Left ventricle myocardium inferior (tissue), 1 donor: ENCODE measurements around the gene MROH2B. TPM values are rescaled to one million over a fixed set of nuclear protein-coding genes. Genes with fewer than 3 reads are reported as not detected.

Experiments used
- DNase-seq: peaks from one replicate; pipeline ENCODE4 v3.0.0-alpha.2; 2020
- H3K27ac ChIP-seq: fragments of 200-600 bp; replicated peaks from 2 replicates; pipeline ENCODE4 v1.8.0; 2021
- H3K27me3 ChIP-seq: fragments of 200-600 bp; 2 replicates; pipeline ENCODE4 v1.8.0; 2021; ENCODE audit warnings: low read depth
- H3K36me3 ChIP-seq: fragments of 200-600 bp; 2 replicates; pipeline ENCODE4 v1.8.0; 2021
- H3K4me1 ChIP-seq: fragments of 200-600 bp; 2 replicates; pipeline ENCODE4 v1.8.0; 2021
- H3K4me3 ChIP-seq: fragments of 200-600 bp; 2 replicates; pipeline ENCODE4 v1.8.0; 2021; ENCODE audit warnings: mild to moderate bottlenecking, moderate library complexity
- H3K9me3 ChIP-seq: fragments of 200-600 bp; replicated peaks from 2 replicates; pipeline ENCODE4 v1.8.0; 2021
- intact Hi-C: fragments of 100-400 bp; cut with micrococcal nuclease; formaldehyde crosslinking; loops from one replicate; pipeline ENCODE4 v1.11.0; 2022
- long read RNA-seq: library from polyadenylated mRNA; unstranded; transcript quantifications from one replicate; pipeline ENCODE4 v2.0.0, GENCODE V29; 2021
- total RNA-seq: library from RNA; stranded (reverse); fragmentation: NEBNext Ultra II Directional; extraction: Animal tissue kit (Norgen Biotek cat#: 25700); gene quantifications from one replicate; pipeline ENCODE4 v1.2.1, GENCODE V29; 2021
- TF ChIP-seq, protein P1 (sequence below): fragments of 200-600 bp; IDR thresholded peaks from 2 replicates; pipeline ENCODE4 v1.8.0; 2021; ENCODE audit warnings: antibody characterized with exemption, mild to moderate bottlenecking, borderline replicate concordance
- donor health status: DM: no; HTN: yes; CAD: no; lungs with severe emphysema.

Gene MROH2B
- not detected for total RNA-seq
- long read RNA-seq = 0 reads

DNA sequence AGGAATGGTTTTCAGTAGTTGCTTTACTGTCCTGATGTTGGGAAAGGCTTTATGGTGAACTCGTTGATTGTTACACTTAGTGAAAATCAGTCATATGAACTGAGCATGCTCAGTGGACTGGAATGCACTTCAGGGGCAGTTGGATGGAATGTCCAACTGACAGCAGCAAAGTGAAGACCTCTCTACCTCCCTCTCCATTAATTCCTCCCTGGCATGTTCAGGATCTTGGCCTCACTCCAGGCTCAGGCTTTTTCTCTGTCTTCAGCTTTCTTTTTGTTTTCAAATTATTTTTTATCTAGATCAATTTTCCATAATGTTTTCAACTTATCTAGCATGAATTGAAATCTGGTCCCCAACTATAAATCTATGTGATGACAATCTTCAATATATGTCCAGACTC, at the start of gene MROH2B:
MROH2B (minus strand) TSS at position 101 of the 400 bp plus-strand sequence. CDS start 490 bp downstream, outside the sequence.
- Histone ChIP-seq H3K36me3 (no peaks in the 10 kb centered on the region), H3K27ac (no peak within 1 kb of the TSS), H3K9me3 (peaks cover 3% of the 10 kb centered on the region), H3K4me1 (peaks cover 19% of the 10 kb centered on the region), H3K4me3 (no peak within 1 kb of the TSS), H3K27me3 (no peaks in the 10 kb centered on the region)
- TF ChIP-seq, protein P1, sequence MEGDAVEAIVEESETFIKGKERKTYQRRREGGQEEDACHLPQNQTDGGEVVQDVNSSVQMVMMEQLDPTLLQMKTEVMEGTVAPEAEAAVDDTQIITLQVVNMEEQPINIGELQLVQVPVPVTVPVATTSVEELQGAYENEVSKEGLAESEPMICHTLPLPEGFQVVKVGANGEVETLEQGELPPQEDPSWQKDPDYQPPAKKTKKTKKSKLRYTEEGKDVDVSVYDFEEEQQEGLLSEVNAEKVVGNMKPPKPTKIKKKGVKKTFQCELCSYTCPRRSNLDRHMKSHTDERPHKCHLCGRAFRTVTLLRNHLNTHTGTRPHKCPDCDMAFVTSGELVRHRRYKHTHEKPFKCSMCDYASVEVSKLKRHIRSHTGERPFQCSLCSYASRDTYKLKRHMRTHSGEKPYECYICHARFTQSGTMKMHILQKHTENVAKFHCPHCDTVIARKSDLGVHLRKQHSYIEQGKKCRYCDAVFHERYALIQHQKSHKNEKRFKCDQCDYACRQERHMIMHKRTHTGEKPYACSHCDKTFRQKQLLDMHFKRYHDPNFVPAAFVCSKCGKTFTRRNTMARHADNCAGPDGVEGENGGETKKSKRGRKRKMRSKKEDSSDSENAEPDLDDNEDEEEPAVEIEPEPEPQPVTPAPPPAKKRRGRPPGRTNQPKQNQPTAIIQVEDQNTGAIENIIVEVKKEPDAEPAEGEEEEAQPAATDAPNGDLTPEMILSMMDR = no peak
- intact Hi-C loops = no loop called here
- DNase-seq = no peak

DNA sequence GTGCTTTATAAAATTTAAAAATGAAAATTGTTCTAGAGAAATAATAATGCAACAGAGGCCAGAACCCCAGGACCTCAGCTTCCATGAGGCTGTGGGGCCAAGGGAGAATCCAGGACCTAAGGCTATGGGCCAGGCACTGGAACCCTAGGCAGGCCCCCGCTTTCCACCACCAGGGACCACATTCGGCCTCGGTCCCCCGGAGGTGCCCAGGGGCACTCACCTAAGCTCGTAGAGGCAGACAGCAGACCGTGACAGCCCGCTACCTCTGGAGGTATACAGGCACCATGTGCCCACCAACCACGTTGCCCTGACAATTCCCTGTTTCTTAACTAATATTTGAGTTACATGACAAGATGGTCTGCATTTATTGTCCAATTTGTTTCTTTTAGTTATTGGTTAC, 49.5 kb upstream of the MROH2B start:
- Histone ChIP-seq H3K4me3 (no peak overlapping the region), H3K9me3 (no peaks in the 10 kb centered on the region), H3K27me3 (no peaks in the 10 kb centered on the region), H3K27ac (no peak overlapping the region), H3K36me3 (no peaks in the 10 kb centered on the region), H3K4me1 (no peaks in the 10 kb centered on the region)
- DNase-seq = no peak
- intact Hi-C loops = no loop called here
- TF ChIP-seq, protein P1 = no peak

DNA sequence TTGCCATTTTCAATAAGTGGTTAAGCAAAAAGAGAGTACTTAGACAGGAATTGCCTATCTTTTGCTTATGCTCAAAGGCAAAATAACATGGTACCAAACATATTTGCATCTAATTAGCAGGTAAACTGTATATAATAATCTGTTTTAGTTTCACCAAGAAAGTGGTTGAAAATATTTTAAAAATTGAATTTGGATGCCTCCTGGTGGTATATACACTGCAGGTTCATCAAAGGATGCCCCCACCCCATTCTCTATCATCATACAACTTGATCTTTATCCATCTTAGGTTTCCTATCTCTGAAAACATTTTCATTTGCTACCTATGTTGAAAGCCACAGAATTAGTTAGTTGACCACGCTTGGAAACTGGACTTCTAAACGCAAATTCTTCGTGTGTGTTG, 47.0 kb upstream of the MROH2B start:
- Histone ChIP-seq H3K36me3 (no peaks in the 10 kb centered on the region), H3K4me1 (no peaks in the 10 kb centered on the region), H3K9me3 (no peaks in the 10 kb centered on the region), H3K27ac (no peak overlapping the region), H3K27me3 (no peaks in the 10 kb centered on the region), H3K4me3 (no peak overlapping the region)
- TF ChIP-seq, protein P1 = no peak
- DNase-seq = no peak
- intact Hi-C loops = no loop called here

DNA sequence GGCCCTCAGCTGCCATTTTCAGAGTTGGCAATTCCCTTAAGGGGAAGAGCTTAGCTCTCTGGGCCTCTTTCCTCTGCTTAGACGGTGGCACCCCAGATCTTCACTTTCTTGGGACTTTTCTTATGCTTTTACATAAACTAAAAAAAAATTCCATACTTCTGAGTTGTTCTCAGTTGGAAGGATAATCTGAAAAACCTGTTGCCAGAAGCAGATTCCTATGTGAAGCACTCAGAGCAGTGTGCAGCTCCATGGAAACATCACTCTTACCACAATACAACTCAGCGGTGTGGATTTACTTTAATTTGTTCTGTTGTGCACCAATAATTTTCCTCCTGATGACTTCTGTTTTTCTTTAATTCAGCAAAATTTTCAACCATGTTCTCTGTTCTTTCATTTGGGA, 44.1 kb upstream of the MROH2B start:
- H3K27ac ChIP-seq = no peak overlapping the region
- H3K4me3 ChIP-seq = no peak overlapping the region
- intact Hi-C loops = no loop called here
- no peaks in the 10 kb centered on the region for H3K36me3 ChIP-seq
- no peaks in the 10 kb centered on the region for H3K9me3 ChIP-seq
- TF ChIP-seq, protein P1 = no peak
- no peaks in the 10 kb centered on the region for H3K4me1 ChIP-seq
- no peaks in the 10 kb centered on the region for H3K27me3 ChIP-seq
- DNase-seq = no peak

DNA sequence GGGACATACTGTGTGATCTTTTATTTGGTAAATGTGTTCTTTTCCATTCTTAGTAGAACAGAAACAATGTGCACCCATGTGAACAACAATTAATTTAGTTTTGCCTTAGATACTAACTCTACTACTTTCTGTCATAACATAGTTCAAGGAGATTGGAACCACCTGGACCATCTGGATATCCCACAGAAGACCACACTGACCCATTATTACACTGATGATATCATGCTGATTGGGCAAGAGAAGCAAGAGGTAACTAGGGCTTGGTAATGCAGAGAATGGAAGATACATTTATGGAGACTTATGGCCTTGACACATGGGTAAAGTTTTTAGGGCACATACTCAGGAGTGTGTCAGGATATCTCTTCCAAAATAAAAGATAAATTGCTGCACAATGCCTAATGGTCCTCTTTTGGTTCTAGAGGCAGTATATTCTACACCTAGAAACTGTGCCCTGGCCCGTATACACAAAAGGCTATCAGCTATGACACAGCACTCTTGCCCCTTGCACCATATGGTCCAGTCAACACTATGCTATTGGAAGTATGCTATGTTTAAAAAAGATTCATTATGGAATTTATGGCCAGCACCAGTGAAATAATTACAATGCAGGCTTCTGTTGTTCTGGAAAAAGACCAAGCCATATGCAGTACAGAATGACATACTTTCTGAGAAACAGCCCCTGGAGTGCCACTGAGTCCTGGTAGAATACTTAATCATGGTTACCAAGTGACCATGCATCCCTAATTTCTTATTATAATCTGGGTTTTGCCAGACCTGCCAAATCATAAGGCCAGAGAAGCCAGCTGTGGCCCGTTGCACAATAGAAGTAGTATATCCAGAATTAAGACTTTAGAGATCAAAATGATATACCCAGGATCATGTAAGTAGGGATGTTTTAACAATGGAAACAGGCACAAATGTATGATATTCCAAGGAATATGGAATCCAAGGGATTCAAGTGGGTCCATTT, 41.6 kb upstream of the MROH2B start:
- no peaks in the 10 kb centered on the region for H3K27me3 ChIP-seq
- H3K9me3 ChIP-seq = no peaks in the 10 kb centered on the region
- H3K36me3 ChIP-seq = no peaks in the 10 kb centered on the region
- no peak overlapping the region for H3K4me3 ChIP-seq
- intact Hi-C loops = no loop called here
- TF ChIP-seq, protein P1 = no peak
- no peak overlapping the region for H3K27ac ChIP-seq
- no peaks in the 10 kb centered on the region for H3K4me1 ChIP-seq
- no peak for DNase-seq
